Measurements from ENCODE around the gene PA2G4.
"Not testable (repeated sequence)": the region's sequence is repeated elsewhere in the genome, so short reads cannot be mapped to it uniquely, and the experiment has no call there.

PA2G4 gene

DNA sequence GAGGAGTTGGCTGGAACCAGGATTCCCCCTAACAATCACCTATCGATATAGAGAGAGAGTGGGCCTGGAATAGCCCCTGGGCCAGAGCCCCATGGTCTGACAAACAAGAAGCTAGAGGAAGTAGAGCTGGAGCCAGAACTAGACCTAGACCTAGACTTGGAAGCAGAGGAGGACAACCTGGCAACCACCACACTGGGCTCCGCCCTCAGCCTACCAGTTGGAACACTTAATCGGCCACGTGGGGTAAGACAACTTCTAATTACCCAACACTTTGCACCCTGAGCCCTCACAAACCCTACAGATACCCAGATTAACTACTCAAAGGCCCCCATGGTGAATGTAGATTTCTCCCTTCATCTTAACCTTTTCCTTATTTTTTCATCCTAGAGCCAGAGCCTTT is 4.6 kb upstream of the PA2G4 start:
- DNase-seq (ENCODE audit: low read depth in 2 of 2): no peak

DNA sequence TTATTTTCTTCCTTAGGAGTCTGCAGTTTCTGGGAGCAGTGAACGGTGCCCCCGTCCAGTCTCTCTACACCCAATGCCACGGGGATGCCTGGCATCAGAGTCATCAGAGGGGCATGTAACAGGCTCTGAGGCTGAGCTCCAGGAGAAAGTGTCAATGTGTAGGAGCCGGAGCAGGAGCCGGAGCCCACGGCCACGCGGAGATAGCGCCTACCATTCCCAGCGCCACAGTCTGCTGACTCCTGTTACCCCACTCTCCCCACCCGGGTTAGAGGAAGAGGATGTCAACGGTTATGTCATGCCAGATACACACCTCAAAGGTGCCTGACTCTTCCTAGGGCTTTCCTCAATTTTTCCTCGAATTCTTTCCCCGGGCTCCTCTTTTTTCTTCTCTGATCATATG is 3.3 kb upstream of the PA2G4 start:
- no peak for DNase-seq (ENCODE audit: low read depth in 2 of 2)

DNA sequence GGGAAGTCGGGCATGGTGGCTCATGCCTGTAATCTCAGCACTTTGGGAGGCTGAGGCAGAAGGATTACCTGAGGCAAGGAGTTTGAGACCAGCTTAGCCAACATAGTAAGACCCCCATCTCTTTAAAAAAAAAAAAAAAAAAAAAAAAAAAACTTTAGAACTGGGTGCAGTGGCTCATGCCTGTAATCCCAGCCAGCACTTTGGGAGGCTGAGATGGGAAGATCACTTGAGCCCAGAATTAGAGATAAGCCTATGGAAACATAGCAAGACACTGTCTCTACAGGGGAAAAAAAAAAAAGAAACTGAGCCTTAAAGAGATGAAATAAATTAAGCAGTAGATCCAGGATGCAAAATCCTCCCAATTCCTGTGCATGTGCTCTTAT is 1.7 kb upstream of the PA2G4 start:
- DNase-seq (ENCODE audit: low read depth in 2 of 2): no peak

DNA sequence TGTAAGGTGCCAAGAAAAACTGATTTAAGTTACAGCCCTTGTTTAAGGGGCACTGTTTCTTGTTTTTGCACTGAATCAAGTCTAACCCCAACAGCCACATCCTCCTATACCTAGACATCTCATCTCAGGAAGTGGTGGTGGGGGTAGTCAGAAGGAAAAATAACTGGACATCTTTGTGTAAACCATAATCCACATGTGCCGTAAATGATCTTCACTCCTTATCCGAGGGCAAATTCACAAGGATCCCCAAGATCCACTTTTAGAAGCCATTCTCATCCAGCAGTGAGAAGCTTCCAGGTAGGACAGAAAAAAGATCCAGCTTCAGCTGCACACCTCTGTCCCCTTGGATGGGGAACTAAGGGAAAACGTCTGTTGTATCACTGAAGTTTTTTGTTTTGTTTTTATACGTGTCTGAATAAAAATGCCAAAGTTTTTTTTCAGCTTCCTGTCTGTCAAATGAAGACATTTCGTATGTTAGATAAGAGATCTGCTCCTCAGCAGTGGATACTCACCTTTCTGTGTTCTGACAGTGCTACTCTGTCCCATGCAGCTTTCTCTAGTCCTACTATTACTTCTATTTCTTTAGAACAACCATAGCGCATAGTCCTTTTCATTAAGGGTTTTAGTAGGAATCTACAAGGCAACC is 1.2 kb upstream of the PA2G4 start:
- DNase-seq (ENCODE audit: low read depth in 2 of 2): no peak

DNA sequence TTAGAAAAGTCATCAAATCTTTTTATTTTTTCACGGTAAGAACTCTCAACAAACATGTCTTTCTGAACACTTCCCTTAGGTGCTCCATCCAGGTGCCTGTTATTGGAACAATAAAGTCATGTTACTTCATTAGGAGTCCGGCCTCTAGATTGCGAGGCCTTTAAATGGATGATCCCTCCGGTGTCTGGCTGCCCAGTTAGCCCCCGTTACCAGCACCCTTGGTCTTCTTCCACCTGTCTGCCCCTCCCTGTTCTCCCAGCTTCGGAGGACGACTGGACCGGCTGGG is 593 bp upstream of the PA2G4 start:
- no peak for DNase-seq (ENCODE audit: low read depth in 2 of 2)

DNA sequence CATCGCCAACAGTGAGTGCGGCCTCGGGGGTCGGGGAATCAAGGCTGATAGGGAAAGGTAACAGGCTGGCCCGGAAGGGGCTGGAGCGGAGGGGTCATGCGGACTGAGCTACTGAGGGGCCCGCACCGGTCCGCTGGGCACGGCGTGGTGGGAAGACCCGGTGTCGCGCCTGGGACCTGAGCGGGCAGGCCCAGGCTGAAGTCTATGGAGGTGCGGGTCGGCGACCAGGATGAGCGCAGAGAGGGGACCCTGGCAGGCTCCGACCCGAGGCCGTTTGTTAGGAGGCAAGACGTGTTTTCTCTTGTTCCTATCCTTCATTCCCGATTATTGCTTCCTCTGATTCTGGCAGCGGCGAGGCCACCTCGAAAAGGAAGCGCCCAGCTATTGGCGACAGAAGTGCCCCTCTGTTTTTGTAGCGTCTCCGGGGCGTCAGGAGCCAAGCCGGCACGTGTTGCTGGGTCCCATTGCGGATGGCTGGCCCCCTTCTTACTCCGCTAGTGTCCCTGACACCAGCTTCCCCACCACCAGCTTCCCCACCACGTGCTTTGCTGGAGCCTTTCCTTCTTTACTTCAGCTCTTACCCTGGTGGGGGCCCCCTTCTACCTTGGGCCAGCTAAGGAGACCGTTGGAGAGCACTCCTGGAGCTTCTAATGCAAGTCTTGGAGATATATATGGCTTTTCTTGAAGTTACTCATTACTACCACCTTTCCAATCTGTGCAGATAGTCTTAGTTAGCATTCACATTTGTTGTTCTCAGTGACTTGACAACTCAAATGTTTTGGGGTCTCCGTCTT is 653 bp downstream of the PA2G4 start:
- DNase-seq (ENCODE audit: low read depth in 2 of 2): peak in 1 of 2 donors; percentile 11

DNA sequence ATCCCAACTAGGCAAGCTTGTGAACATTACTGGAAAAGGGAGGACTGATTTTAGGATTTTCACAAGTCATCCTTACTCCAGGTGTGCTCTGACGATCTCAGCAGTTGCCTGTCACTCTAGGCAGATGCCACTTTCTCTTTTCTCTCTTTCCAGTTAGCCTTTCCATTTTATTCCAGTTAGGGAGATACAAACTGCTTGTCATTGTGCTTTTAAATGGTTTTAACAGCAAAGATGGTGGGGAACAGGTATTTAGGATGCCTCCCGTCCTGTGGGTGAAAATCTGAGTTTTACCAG is 1.2 kb downstream of the PA2G4 start:
- no peak for DNase-seq (ENCODE audit: low read depth in 2 of 2)

DNA sequence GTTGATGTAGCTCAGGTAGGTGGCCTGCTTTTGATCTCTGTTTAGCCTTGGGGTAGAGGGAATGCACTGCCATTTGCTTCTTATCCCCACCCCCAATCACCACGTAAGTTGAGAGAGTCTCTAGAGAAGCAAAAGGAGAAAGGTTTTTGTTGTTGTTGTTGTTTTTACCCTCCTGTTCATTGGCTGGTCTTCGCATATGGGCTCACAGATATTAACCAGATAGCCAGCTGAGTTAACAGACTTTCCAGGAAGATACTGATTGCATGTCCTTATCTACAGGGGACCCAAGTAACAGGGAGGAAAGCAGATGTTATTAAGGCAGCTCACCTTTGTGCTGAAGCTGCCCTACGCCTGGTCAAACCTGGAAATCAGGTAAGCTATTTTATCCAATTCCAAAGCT is 2.9 kb downstream of the PA2G4 start:
- no peak for DNase-seq (ENCODE audit: low read depth in 2 of 2)

DNA sequence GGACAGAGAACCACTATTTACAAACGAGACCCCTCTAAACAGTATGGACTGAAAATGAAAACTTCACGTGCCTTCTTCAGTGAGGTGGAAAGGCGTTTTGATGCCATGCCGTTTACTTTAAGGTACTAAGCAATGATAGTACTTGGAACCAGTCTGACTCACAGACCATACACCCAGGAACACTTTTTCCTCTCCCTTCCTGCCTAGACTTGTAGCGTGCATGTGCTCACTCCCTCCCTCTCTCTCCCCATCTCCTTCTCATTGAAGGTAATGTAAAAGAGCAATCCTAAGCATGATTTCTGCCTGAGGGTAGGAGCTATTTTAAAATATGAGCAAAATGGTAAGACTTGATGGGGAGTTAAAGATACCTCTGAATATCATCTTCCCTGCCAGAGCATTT is 6.2 kb downstream of the PA2G4 start:
- no peak for DNase-seq (ENCODE audit: low read depth in 2 of 2)

DNA sequence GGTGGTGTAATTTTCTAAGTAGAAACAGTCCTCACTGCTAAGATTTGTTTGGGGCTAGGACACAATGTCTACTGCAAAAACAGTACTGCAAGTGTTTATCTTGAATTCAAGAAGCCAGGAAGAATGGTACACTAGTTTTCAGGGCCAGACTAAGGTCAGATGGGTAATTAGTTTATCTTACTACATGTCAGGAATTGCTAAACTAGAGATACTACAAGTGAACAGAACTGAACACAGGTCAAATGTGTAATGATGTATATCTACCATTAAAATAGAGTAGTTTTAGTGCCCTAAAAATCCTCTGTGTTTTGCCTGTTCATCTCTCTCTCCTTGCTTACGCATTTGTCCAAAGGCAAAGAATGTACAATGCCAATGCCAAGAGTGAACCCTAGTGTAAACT is 9.7 kb downstream of the PA2G4 start:
- DNase-seq (ENCODE audit: low read depth in 2 of 2): no peak

DNA sequence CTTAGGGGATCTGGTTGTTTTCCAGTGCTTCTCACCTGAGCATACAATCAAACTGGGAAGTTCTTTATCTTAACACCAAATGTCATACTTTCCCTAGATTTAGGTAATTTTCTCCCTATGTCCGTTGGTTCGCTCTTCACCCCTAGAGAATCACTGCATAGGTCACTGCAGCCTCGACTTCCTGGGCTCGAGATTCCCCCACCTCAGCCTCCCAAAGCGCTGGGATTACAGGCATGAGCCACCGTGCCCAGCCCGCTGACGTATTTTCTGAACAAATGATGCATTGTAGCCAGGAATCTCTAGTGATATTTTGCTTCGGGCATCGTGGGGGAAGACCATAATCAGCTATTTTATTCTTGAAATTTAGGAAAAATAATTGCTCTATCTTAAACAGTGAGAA is 11.0 kb downstream of the PA2G4 start:
- DNase-seq (ENCODE audit: low read depth in 2 of 2): no peak

DNA sequence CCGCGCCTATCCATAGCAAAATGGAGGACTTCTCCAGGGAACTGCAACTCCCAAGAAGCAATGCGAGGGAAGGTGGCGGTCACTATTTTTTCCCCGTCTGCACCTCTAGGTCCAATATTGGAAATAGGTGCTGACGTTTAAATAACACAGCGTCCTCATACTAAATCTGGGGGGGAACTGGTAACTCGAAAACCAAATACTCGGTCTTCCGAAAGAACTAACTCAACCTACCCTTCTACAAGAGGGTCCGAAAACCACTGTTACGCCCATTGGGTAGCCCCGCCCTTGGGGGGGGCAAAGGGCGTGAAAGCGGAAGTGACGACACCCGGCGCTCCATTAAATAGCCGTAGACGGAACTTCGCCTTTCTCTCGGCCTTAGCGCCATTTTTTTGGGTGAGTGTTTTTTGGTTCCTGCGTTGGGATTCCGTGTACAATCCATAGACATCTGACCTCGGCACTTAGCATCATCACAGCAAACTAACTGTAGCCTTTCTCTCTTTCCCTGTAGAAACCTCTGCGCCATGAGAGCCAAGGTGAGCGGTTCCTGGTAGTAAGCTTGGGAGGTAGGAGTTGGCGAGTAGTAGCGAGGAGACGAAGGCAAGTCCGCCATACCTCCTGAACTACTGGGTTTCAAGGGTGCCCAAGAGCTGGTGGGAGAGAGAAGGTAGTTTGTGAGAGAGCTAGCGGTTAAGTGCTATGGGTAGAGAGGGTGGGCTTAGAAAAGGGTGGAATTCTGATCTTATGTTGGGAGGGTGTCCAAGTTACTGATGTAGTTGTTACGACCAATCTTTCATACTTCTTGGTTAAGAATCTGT is 12.1 kb downstream of the PA2G4 start, which contains the start of gene RPL41:
Gene RPL41 (plus strand): TSS at position 367 of the 815 bp plus-strand sequence.
- peak; percentile 90 to 92 for DNase-seq (ENCODE audit: low read depth in 2 of 2)

DNA sequence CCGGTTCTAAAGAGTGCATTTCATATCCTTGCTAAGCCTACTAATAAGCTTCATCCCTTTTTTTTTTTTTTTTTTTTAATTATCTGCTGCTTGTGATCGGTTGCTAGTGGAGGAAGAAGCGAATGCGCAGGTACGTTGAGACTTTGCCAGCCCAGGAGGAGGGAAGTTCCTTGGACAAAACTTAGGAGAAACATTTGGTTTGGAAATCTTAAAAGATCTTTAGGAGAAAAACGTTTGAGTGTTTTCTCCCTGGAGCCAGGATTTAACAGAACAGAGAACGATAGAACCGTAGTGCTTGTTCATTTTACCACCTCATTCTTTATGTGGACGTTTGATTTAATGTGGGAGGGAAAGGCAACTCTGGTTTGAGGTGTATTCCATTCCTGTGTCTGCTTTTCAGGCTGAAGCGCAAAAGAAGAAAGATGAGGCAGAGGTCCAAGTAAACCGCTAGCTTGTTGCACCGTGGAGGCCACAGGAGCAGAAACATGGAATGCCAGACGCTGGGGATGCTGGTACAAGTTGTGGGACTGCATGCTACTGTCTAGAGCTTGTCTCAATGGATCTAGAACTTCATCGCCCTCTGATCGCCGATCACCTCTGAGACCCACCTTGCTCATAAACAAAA is 12.8 kb downstream of the PA2G4 start:
- DNase-seq (ENCODE audit: low read depth in 2 of 2): not testable (repeated sequence)

DNA sequence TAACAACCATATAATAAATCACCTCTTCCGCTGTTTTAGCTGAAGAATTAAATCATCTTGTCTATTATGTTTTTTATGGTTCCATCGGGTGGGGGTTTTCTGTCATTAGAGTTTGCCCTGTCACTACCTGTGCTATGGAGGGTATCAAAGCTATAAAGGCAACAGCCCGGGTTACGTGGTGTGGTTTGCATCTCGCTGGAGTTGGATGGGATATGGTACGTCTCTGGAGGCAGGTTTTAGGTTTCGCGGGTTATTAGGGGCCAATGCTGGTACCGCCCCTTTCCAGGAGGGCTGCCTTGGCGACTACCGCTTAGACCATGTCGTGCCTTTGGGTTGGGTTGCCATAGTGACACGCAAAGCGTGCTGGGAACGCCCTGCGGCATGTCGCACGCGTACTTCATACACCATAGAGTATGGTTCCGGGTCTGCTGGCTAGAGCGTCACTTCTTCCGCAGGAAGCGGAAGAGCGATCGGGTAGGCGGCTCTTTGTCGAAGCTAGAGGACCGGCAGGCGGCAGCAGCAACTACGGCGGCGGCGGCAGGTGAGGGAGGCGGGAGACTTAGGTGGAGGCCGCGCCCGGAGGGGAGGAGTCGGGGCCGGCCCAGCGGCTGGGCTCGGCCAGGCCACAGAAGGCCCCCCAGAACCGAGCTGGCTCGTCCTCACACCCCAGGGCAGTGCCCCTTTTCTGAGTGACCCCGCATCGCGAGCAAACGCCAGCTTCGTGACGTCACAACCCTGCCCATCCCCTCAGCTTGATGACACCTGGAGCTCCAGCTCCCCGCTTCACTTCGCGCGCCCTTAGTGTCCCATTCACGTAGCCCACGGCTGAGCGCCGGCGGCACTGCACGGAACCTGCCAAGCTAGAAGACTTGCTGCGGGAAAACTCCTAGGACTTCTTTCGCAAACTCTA is 13.7 kb downstream of the PA2G4 start, which contains the start of gene ZC3H10:
Gene ZC3H10 (plus strand): TSS at position 489 of the 910 bp plus-strand sequence. CDS start 2,297 bp downstream, outside the sequence.
- peak; percentile 95 to 97 for DNase-seq (ENCODE audit: low read depth in 2 of 2)

DNA sequence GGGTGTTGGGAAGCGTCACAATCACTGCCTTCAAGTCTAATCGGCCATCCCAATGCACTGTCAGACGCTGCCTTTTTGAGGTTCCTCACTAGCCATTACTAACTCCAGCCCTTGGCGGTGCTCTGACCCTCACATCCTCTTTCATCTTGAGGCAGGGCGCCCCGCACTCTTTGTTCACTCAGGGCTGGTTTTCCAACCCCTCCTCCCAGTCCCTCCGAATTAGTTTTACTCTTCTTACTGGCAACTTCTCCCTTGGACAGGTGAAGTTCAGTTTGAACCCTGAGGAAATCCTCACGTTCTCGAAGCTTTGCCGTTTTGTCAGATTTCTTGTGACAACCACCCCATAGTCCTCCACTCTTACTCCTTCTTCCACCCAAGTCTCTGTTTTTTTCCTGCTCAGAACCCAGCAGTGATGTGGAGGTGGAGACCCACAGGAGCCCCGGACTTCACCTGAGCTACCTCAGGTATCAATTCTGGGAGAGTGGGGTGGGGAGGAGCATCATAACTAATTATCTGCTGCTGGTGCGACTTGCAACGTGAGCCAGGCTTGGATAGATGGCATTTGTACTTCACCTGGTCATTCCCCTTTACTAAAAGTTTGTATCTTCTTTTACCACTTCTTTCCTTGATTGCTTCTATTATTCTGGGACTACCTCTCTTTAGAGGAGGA is 14.5 kb downstream of the PA2G4 start:
- DNase-seq (ENCODE audit: low read depth in 2 of 2): no peak

DNA sequence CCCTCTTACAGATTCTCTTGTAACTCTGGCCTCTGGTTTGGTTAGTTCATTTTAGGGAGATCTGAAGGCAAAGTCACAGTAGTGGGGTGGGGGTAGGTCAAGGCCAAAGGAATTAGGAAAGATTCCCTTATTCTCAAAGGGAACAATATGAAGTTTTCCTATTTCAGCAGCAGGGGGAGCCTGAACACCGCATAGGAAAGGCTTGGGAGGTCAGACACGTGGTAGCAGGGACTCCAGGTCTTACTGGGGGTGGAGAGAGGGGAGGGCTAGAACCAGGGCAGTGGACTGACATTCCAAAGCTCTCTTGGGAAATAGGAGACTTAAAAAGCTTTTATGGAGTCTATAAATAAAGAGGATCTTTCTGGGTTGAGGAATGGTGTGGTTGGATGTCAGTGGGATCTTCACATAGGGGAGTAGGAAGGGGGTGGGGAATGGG is 15.0 kb downstream of the PA2G4 start:
- peak; percentile 41 to 51 for DNase-seq (ENCODE audit: low read depth in 2 of 2)

DNA sequence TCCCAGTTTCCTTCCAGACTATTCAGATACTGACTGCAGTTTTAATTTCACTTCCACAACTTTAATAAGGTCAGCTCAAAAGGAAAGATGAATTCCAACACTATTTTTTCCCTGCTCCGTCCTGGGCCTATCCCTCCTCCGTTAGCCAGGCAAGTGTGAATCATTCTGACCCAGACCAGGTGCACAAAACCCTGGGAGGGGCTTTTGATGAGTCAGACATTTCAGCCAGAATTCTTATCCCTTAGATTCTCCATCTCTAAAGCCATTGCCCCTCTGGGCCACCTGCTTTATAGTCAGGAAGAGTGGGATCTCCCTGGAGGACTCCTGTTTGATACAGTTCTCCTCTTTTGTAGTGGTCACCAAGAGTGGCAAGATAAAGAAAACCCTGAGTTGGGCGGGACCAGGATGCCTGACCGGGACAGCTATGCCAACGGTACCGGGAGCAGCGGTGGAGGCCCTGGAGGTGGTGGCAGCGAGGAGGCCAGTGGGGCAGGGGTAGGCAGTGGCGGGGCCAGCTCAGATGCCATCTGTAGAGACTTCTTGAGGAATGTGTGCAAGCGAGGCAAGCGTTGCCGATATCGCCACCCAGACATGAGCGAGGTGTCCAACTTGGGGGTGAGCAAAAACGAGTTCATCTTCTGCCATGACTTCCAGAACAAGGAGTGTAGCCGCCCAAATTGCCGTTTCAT is 15.9 kb downstream of the PA2G4 start:
- no peak for DNase-seq (ENCODE audit: low read depth in 2 of 2)

DNA sequence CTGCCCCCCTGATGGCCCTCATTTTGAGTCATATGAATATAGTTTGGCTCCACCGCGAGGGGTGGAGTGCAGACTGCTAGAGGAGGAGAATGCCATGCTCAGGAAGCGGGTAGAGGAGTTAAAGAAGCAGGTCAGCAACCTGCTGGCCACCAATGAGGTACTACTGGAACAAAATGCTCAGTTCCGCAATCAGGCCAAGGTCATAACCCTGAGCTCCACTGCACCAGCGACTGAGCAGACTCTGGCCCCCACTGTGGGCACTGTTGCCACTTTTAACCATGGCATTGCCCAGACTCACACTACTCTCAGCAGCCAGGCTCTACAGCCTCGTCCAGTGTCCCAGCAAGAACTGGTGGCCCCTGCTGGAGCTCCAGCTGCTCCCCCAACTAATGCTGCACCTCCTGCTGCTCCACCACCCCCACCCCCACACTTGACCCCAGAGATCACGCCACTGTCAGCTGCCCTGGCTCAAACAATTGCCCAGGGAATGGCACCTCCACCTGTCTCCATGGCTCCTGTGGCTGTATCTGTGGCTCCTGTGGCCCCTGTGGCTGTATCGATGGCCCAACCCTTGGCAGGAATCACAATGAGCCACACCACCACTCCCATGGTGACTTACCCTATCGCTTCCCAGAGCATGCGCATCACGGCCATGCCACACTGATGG is 17.0 kb downstream of the PA2G4 start:
- DNase-seq (ENCODE audit: low read depth in 2 of 2): no peak

DNA sequence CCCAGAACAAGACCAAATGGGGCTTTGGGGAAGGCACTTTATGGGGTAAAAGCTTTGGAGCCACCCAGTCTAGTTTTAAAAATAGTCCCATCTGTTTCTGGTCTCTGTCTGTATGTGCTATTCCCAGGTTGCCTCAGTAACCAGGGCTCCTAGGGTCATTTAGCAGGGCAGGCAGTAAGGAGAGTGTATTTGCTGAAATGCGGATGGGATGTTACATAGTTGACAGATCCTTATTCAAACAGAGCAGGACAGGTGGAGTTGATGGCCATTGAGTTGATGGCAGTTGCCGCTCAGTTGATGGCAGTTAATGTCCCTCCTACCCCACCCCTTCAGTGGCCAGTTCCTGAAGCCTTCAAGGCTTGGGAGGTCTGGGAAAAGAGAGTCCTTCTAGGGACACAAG is 18.3 kb downstream of the PA2G4 start:
- DNase-seq (ENCODE audit: low read depth in 2 of 2): no peak

DNA sequence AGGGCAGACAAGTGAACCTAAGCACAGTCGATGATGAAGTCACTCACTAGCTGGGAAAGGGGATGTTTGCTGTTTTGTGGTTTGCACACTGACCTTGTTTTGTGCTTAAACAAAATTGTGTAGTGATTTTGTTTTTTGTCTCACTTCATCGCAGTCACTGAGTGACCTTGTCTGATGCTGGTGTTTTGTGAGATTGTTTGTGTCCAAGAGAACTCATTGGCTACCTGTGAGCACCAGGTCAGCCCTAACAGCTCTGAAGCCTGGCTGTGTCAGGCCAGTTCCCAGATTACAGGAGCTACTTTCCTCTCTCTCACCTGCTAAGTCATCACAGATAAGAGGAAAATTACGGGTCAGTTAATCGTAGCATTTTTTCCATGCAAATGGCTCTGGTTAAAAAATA is 19.8 kb downstream of the PA2G4 start:
- no peak for DNase-seq (ENCODE audit: low read depth in 2 of 2)
